ENCODE measurements around the gene RPTOR. TPM values are rescaled to one million over a fixed set of nuclear protein-coding genes. Genes with fewer than 3 reads are reported as not detected.

Gene RPTOR
- total RNA-seq, 1 experiment from 2014 or later, result 25.1 TPM

GRCh38 chr17:80846932-80847331, 302.3 kb downstream of the RPTOR start:
- Histone ChIP-seq H2BK5ac (ENCODE audit: insufficient read length, low read length) (no peak overlapping the region), H2BK12ac (ENCODE audit: insufficient read length, low read depth, low read length) (no peak overlapping the region), H3T11ph (ENCODE audit: low read length) (no peak overlapping the region), H3K9me3 (ENCODE audit: control insufficient read depth, low read depth, low read length) (no peaks in the 10 kb centered on the region), H4K5ac (ENCODE audit: insufficient read length, low read depth, low read length) (no peak overlapping the region), H2BK15ac (ENCODE audit: low read depth, low read length) (no peak overlapping the region), H4K20me1 (ENCODE audit: control insufficient read depth, insufficient read depth, insufficient read length) (no peaks in the 10 kb centered on the region), H4K91ac (ENCODE audit: insufficient read length, low read depth, low read length) (no peak overlapping the region), H3K23ac (ENCODE audit: insufficient read length, low read depth, low read length) (no peak overlapping the region), H3K79me2 (ENCODE audit: insufficient read depth, low read length) (no peaks in the 10 kb centered on the region), H3K27me3 (ENCODE audit: insufficient read depth, low read length) (no peaks in the 10 kb centered on the region), H3K9ac (ENCODE audit: extremely low read depth, insufficient read length, low read length) (no peak overlapping the region), H2AK5ac (ENCODE audit: insufficient read length, low read length) (no peak overlapping the region), H2BK20ac (ENCODE audit: low read depth, low read length, poor library complexity, severe bottlenecking) (no peak overlapping the region), H2AFZ (ENCODE audit: low read length) (no peak overlapping the region), H3K4ac (ENCODE audit: low read depth, low read length) (no peak overlapping the region), H3K4me2 (ENCODE audit: insufficient read depth, insufficient read length, low read length) (no peak overlapping the region), H3K23me2 (ENCODE audit: insufficient read length, low read depth, low read length, poor library complexity, severe bottlenecking) (no peaks in the 10 kb centered on the region), H3K4me1 (ENCODE audit: insufficient read depth, low read length) (no peaks in the 10 kb centered on the region), H2BK120ac (ENCODE audit: low read depth, low read length, poor library complexity, severe bottlenecking) (no peak overlapping the region), H3K79me1 (ENCODE audit: insufficient read depth, low read depth, low read length, poor library complexity, severe bottlenecking) (no peaks in the 10 kb centered on the region), H3K18ac (ENCODE audit: insufficient read length, low read depth, low read length) (no peak overlapping the region), H3K14ac (ENCODE audit: insufficient read depth, low read length) (no peak overlapping the region), H4K8ac (replicated peaks; ENCODE audit: insufficient read length, low read depth, low read length) (no peak overlapping the region), H3K27ac (ENCODE audit: insufficient read length, low read depth, low read length) (no peak overlapping the region), H3K56ac (ENCODE audit: insufficient read length, low read depth, low read length) (no peak overlapping the region)
- TF ChIP-seq, protein P1, sequence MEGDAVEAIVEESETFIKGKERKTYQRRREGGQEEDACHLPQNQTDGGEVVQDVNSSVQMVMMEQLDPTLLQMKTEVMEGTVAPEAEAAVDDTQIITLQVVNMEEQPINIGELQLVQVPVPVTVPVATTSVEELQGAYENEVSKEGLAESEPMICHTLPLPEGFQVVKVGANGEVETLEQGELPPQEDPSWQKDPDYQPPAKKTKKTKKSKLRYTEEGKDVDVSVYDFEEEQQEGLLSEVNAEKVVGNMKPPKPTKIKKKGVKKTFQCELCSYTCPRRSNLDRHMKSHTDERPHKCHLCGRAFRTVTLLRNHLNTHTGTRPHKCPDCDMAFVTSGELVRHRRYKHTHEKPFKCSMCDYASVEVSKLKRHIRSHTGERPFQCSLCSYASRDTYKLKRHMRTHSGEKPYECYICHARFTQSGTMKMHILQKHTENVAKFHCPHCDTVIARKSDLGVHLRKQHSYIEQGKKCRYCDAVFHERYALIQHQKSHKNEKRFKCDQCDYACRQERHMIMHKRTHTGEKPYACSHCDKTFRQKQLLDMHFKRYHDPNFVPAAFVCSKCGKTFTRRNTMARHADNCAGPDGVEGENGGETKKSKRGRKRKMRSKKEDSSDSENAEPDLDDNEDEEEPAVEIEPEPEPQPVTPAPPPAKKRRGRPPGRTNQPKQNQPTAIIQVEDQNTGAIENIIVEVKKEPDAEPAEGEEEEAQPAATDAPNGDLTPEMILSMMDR (conservative IDR thresholded peaks at IDR 0.05), result no peak
- Mint-ChIP-seq H3K9me3 (no peaks in the 10 kb centered on the region), H3K4me1 (peaks cover 13 to 28% of the 10 kb centered on the region in 2 experiments), H3K36me3 (ENCODE audit: insufficient read depth in 1 of 3, low read depth in 3 of 3) (peaks cover 10 to 25% (median 11%) of the 10 kb centered on the region in 3 experiments; a peak in 6 of 7 replicates), H3K4me3 (no peak overlapping the region), H3K27ac (peak overlapping the region in 1 of 3 experiments; percentile 48; a peak in 1 of 7 replicates), H3K27me3 (ENCODE audit: low read depth) (no peaks in the 10 kb centered on the region)
- WGBS (ENCODE audit: extremely low coverage, insufficient read length, low lambda C conversion rate), result no CpG with 5 or more reads among the region's 17 CpGs
- DNase-seq, result no peak

All from H9 (cell line).